ENCODE data around the gene CWC22. TPM values are rescaled to one million over a fixed set of nuclear protein-coding genes. Genes with fewer than 3 reads are reported as not detected.

Gene CWC22
- total and polyA plus RNA-seq, 2 of the 8 experiments (the other 6 are each of a cell fraction or from before 2014, with no cell fraction given), result 3.7 to 34.0 TPM

DNA sequence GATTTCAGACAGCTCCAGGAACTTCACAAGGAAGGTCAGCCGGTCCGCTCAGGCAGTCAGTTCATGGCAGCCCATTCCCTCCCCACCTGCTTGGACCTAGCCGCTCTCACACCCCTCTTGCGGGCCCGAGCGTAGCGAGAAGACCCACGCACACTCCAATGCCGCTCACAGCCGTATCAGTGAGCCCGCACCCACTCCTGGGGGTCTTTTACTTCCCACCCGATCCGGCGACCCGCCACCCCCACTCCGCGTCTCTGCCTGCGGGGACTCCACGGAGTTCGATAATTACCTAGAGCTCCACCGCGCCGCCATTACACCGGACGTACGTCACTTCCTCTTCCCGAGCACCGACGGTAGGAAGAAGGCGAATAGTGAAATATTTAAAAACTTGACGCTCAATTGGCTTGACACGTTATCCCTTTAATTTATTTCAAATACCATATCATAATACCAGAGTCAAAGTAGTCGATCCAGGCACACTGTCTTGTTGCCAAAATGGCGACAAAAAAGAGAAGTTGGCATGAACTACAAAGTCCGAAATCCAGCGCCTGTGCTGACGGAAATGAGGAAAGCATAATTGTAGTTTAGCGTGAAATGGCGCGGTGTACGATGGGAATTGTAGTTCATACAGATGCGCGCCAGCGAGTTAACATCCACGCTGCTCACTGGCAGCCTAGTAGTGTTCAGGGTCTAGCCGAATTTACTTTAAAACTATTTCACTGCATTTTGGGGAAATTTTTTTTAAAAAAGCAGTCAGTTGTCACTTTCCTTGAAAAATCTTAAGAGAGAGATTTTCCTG is at the start of gene CWC22 (continued):
- no peak for TF ChIP-seq BRCA1 (IDR thresholded peaks at IDR 0.05; ENCODE audit: low read depth, low read length)
- TF ChIP-seq SRF (IDR thresholded peaks at IDR 0.05; ENCODE audit: low read depth, low read length), result no peak
- no peak for TF ChIP-seq HDAC6 (IDR thresholded peaks at IDR 0.05; ENCODE audit: low read depth, low read length)
- no peak for TF ChIP-seq BACH1 (IDR thresholded peaks at IDR 0.05; ENCODE audit: low read length)
- TF ChIP-seq EZH2 (IDR thresholded peaks at IDR 0.05; ENCODE audit: low read depth, low read length, severe bottlenecking), result no peak
- TF ChIP-seq SAP30 (IDR thresholded peaks at IDR 0.05; ENCODE audit: insufficient read depth, insufficient replicate concordance, low read length), result no peak
- TF ChIP-seq NRF1 (IDR thresholded peaks at IDR 0.05; ENCODE audit: low read depth, low read length), result no peak
- TF ChIP-seq, protein P1, sequence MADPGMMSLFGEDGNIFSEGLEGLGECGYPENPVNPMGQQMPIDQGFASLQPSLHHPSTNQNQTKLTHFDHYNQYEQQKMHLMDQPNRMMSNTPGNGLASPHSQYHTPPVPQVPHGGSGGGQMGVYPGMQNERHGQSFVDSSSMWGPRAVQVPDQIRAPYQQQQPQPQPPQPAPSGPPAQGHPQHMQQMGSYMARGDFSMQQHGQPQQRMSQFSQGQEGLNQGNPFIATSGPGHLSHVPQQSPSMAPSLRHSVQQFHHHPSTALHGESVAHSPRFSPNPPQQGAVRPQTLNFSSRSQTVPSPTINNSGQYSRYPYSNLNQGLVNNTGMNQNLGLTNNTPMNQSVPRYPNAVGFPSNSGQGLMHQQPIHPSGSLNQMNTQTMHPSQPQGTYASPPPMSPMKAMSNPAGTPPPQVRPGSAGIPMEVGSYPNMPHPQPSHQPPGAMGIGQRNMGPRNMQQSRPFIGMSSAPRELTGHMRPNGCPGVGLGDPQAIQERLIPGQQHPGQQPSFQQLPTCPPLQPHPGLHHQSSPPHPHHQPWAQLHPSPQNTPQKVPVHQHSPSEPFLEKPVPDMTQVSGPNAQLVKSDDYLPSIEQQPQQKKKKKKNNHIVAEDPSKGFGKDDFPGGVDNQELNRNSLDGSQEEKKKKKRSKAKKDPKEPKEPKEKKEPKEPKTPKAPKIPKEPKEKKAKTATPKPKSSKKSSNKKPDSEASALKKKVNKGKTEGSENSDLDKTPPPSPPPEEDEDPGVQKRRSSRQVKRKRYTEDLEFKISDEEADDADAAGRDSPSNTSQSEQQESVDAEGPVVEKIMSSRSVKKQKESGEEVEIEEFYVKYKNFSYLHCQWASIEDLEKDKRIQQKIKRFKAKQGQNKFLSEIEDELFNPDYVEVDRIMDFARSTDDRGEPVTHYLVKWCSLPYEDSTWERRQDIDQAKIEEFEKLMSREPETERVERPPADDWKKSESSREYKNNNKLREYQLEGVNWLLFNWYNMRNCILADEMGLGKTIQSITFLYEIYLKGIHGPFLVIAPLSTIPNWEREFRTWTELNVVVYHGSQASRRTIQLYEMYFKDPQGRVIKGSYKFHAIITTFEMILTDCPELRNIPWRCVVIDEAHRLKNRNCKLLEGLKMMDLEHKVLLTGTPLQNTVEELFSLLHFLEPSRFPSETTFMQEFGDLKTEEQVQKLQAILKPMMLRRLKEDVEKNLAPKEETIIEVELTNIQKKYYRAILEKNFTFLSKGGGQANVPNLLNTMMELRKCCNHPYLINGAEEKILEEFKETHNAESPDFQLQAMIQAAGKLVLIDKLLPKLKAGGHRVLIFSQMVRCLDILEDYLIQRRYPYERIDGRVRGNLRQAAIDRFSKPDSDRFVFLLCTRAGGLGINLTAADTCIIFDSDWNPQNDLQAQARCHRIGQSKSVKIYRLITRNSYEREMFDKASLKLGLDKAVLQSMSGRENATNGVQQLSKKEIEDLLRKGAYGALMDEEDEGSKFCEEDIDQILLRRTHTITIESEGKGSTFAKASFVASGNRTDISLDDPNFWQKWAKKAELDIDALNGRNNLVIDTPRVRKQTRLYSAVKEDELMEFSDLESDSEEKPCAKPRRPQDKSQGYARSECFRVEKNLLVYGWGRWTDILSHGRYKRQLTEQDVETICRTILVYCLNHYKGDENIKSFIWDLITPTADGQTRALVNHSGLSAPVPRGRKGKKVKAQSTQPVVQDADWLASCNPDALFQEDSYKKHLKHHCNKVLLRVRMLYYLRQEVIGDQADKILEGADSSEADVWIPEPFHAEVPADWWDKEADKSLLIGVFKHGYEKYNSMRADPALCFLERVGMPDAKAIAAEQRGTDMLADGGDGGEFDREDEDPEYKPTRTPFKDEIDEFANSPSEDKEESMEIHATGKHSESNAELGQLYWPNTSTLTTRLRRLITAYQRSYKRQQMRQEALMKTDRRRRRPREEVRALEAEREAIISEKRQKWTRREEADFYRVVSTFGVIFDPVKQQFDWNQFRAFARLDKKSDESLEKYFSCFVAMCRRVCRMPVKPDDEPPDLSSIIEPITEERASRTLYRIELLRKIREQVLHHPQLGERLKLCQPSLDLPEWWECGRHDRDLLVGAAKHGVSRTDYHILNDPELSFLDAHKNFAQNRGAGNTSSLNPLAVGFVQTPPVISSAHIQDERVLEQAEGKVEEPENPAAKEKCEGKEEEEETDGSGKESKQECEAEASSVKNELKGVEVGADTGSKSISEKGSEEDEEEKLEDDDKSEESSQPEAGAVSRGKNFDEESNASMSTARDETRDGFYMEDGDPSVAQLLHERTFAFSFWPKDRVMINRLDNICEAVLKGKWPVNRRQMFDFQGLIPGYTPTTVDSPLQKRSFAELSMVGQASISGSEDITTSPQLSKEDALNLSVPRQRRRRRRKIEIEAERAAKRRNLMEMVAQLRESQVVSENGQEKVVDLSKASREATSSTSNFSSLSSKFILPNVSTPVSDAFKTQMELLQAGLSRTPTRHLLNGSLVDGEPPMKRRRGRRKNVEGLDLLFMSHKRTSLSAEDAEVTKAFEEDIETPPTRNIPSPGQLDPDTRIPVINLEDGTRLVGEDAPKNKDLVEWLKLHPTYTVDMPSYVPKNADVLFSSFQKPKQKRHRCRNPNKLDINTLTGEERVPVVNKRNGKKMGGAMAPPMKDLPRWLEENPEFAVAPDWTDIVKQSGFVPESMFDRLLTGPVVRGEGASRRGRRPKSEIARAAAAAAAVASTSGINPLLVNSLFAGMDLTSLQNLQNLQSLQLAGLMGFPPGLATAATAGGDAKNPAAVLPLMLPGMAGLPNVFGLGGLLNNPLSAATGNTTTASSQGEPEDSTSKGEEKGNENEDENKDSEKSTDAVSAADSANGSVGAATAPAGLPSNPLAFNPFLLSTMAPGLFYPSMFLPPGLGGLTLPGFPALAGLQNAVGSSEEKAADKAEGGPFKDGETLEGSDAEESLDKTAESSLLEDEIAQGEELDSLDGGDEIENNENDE (IDR thresholded peaks at IDR 0.05; ENCODE audit: insufficient replicate concordance, low read length), result no peak
- TF ChIP-seq TEAD4 (IDR thresholded peaks at IDR 0.05; ENCODE audit: low read depth, low read length), result no peak
- no peak for TF ChIP-seq CHD2 (IDR thresholded peaks at IDR 0.05; ENCODE audit: low read length)
- TF ChIP-seq SIRT6 (IDR thresholded peaks at IDR 0.05; ENCODE audit: low read length), result no peak

All from H1 (cell line).